Panc1 (cell line): ENCODE results near the gene APLP1. TPM values are rescaled to one million over a fixed set of nuclear protein-coding genes. Genes with fewer than 3 reads are reported as not detected.

Source experiments
- ATAC-seq: fragments of 200-7000 bp; cut with Tn5 transposase; 2 replicates; pipeline ENCODE4 v1.9.1; 2020; ENCODE audit warnings: mild to moderate bottlenecking, moderate library complexity
- BruUV-seq: library from RNA; stranded (reverse); fragments of 400-500 nt; replicated peaks from 2 replicates; lab custom pipeline; 2021; lab: Mats Ljungman, UMichigan
- CTCF ChIA-PET: fragments of 300-600 bp; sonication (Branson Sonifier 250); formaldehyde crosslinking; loops from one replicate; lab custom pipeline; 2022; ENCODE audit warnings: antibody characterized with exemption; lab: Charles Lee
- POLR2A ChIA-PET: fragments of 300-600 bp; sonication (Branson Sonifier 250); formaldehyde crosslinking; loops from one replicate; lab custom pipeline; 2022; ENCODE audit warnings: antibody characterized with exemption; lab: Charles Lee
- DNase-seq: peaks from one replicate; pipeline ENCODE4 v3.0.0-alpha.2; 2010; ENCODE audit warnings: low read depth, low spot score
- H3K27ac ChIP-seq: 2 replicates; pipeline ENCODE4 v1.5.1; 2011; ENCODE audit warnings: mild to moderate bottlenecking, low read length, inconsistent platforms
- H3K27me3 ChIP-seq: fragments of 200-500 bp; sonication (Bioruptor generic); 2 replicates; pipeline ENCODE4 v1.6.0; 2014; ENCODE audit warnings: low read length, inconsistent platforms; ENCODE audit not compliant: control insufficient read depth, insufficient read depth
- H3K36me3 ChIP-seq: fragments of 200-500 bp; sonication (Bioruptor generic); 2 replicates; pipeline ENCODE4 v1.5.1; 2014; ENCODE audit warnings: inconsistent platforms, mild to moderate bottlenecking, low read length, moderate library complexity; ENCODE audit not compliant: control insufficient read depth, insufficient read depth
- H3K4me1 ChIP-seq: 2 replicates; pipeline ENCODE4 v1.5.1; 2011; ENCODE audit warnings: inconsistent platforms, mild to moderate bottlenecking, low read length, moderate library complexity; ENCODE audit not compliant: control insufficient read depth, insufficient read depth
- H3K4me3 ChIP-seq, 2 experiments: 2 replicates each; pipeline ENCODE4 v1.5.1; 2011 to 2012; ENCODE audit warnings: low read depth in 2 of 2, low read length in 2 of 2, mild to moderate bottlenecking in 2 of 2, inconsistent platforms in 1 of 2, moderate library complexity in 1 of 2
- H3K9me3 ChIP-seq: fragments of 200-500 bp; sonication (Bioruptor generic); 2 replicates; pipeline ENCODE4 v1.5.1; 2014; ENCODE audit warnings: low read depth, mild to moderate bottlenecking, inconsistent platforms, low read length, moderate library complexity; ENCODE audit not compliant: control insufficient read depth, insufficient read depth
- POLR2AphosphoS5 ChIP-seq: IDR thresholded peaks from 2 replicates; pipeline ENCODE4 v1.6.1; 2012; ENCODE audit warnings: mild to moderate bottlenecking, low read depth, low read length, moderate library complexity
- REST ChIP-seq, 2 experiments: IDR thresholded peaks; 2 replicates each; pipeline ENCODE4 v1.6.1; 2011 to 2012; ENCODE audit warnings: low read depth in 2 of 2, control low read depth in 1 of 2, low read length in 1 of 2, mild to moderate bottlenecking in 1 of 2, moderate library complexity in 1 of 2; ENCODE audit not compliant: insufficient read depth in 1 of 2
- SIN3A ChIP-seq: IDR thresholded peaks from 2 replicates; pipeline ENCODE4 v1.6.1; 2012; ENCODE audit warnings: low read depth, mild to moderate bottlenecking, low read length, moderate library complexity, borderline replicate concordance; ENCODE audit not compliant: insufficient read depth
- TCF7L2 ChIP-seq: IDR thresholded peaks from 2 replicates; pipeline ENCODE4 v1.6.1; 2011; ENCODE audit warnings: mild to moderate bottlenecking, low read depth, low read length, inconsistent platforms
- in situ Hi-C: cut with HindIII; loops from 2 replicates; pipeline ENCODE4 v1.10.0; 2016; ENCODE audit warnings: low sequenced_read_pairs, low pct_unique_long_range_greater_than_20kb
- intact Hi-C: fragments of 100-400 bp; cut with micrococcal nuclease; formaldehyde crosslinking; loops from one replicate; pipeline ENCODE4 v1.10.0; 2022; ENCODE audit not compliant: unreplicated experiment
- total RNA-seq: library from RNA; stranded (reverse); gene quantifications from one replicate; pipeline ENCODE4 v1.2.1, GENCODE V29; 2021; ENCODE audit not compliant: unreplicated experiment
- TF ChIP-seq, protein P1 (sequence below): fragments of 450-650 bp; IDR thresholded peaks from 2 replicates; pipeline ENCODE4 v1.5.1; 2017; ENCODE audit warnings: mild to moderate bottlenecking

The APLP1 gene
- total RNA-seq, 1 experiment from 2014 or later, result 74.6 TPM

DNA sequence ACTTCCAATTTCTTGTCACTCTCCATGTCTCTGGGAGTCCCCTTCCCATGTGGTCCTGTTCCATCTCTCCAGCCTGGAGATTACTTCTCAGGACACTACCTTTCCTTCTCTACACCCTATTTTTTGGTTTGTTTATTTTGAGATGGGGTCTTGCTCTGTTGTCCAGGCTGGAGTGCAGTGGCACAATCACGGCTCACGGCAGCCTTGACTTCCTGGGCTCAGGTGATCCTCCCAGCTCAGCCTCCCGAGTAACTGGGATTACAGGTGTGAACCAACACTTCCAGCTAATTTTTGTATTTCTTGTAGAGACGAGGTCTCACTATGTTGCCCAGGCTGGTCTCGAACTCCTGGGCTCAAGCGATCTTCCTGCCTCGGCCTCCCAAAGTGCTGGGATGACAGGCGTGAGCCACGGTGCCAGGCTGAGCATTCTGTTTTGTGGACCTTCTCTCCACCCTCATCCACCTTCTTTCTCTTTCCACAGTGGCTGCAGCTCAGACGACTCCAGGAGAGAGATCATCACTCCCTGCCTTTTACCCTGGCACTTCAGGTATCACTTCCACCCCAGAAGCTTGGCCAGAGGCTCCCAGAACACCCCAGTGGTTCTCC is 34.6 kb downstream of the APLP1 start:
- no TSS peak for BruUV-seq
- TF ChIP-seq REST (IDR thresholded peaks at IDR 0.05; ENCODE audit: insufficient read depth in 1 of 2, low read depth in 2 of 2, low read length in 1 of 2) (no peak), SIN3A (no peak), POLR2AphosphoS5 (no peak), TCF7L2 (no peak)
- TF ChIP-seq, protein P1, sequence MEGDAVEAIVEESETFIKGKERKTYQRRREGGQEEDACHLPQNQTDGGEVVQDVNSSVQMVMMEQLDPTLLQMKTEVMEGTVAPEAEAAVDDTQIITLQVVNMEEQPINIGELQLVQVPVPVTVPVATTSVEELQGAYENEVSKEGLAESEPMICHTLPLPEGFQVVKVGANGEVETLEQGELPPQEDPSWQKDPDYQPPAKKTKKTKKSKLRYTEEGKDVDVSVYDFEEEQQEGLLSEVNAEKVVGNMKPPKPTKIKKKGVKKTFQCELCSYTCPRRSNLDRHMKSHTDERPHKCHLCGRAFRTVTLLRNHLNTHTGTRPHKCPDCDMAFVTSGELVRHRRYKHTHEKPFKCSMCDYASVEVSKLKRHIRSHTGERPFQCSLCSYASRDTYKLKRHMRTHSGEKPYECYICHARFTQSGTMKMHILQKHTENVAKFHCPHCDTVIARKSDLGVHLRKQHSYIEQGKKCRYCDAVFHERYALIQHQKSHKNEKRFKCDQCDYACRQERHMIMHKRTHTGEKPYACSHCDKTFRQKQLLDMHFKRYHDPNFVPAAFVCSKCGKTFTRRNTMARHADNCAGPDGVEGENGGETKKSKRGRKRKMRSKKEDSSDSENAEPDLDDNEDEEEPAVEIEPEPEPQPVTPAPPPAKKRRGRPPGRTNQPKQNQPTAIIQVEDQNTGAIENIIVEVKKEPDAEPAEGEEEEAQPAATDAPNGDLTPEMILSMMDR, result no peak
- no peaks in the 10 kb centered on the region for H3K27me3 ChIP-seq
- H3K9me3 ChIP-seq, result no peaks in the 10 kb centered on the region
- no peak for DNase-seq
- H3K4me3 ChIP-seq, result peak overlapping the region; percentile 36 to 59
- H3K4me1 ChIP-seq, result peaks cover 23% of the 10 kb centered on the region
- H3K36me3 ChIP-seq, result no peaks in the 10 kb centered on the region
- no peak for ATAC-seq
- in situ Hi-C loops (loop anchor here (10.0 kb wide), 1 partner anchor 68 kb away; no protein-coding TSS in a partner anchor), intact Hi-C loops (no loop called here)
- POLR2A ChIA-PET, result no interaction called here
- H3K27ac ChIP-seq, result no peak overlapping the region; the same call in 1 of the 2 replicates
- CTCF ChIA-PET, result no interaction called here

- ChIA-PET CTCF (no interaction called here), POLR2A (no interaction called here)
- Histone ChIP-seq H3K4me3 (peak overlapping the region; percentile 36 to 59), H3K27me3 (no peaks in the 10 kb centered on the region), H3K27ac (peak overlapping the region; percentile 36; the same call in 1 of the 2 replicates), H3K36me3 (no peaks in the 10 kb centered on the region), H3K4me1 (peaks cover 19% of the 10 kb centered on the region), H3K9me3 (no peaks in the 10 kb centered on the region)
- ATAC-seq (peak; percentile 53), DNase-seq (no peak)
- TF ChIP-seq, protein P1, result no peak
- TF ChIP-seq TCF7L2 (no peak), SIN3A (0 out of 2 replicates have a peak, but pooled peaks have one; percentile 10), POLR2AphosphoS5 (no peak)
- no TSS peak for BruUV-seq
- in situ Hi-C loops (loop anchor here (10.0 kb wide), 1 partner anchor 69 kb away; no protein-coding TSS in a partner anchor), intact Hi-C loops (no loop called here)
These were observed 35.3 kb downstream of the APLP1 start for GRCh38 chr19:35903550-35904179.
